ENCODE data around the gene CYFIP1.

Gene CYFIP1

GRCh38 chr15:22952796-22953579, 27.2 kb downstream of the CYFIP1 start:
- TF ChIP-seq POLR2A (IDR thresholded peaks at IDR 0.05; ENCODE audit: extremely low read depth, insufficient read length) (no peak), MYC (IDR thresholded peaks at IDR 0.05; ENCODE audit: low read depth, low read length) (no peak), CTCF (IDR thresholded peaks at IDR 0.05; ENCODE audit: low read depth, low read length) (no peak)
- TF ChIP-seq, protein P1, sequence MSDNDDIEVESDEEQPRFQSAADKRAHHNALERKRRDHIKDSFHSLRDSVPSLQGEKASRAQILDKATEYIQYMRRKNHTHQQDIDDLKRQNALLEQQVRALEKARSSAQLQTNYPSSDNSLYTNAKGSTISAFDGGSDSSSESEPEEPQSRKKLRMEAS (IDR thresholded peaks at IDR 0.05; ENCODE audit: low read depth, low read length) = no peak
- DNase-seq (ENCODE audit: low read depth) = no peak
- no peak overlapping the region for H3K4me3 ChIP-seq (ENCODE audit: low read depth, low read length)

DNA sequence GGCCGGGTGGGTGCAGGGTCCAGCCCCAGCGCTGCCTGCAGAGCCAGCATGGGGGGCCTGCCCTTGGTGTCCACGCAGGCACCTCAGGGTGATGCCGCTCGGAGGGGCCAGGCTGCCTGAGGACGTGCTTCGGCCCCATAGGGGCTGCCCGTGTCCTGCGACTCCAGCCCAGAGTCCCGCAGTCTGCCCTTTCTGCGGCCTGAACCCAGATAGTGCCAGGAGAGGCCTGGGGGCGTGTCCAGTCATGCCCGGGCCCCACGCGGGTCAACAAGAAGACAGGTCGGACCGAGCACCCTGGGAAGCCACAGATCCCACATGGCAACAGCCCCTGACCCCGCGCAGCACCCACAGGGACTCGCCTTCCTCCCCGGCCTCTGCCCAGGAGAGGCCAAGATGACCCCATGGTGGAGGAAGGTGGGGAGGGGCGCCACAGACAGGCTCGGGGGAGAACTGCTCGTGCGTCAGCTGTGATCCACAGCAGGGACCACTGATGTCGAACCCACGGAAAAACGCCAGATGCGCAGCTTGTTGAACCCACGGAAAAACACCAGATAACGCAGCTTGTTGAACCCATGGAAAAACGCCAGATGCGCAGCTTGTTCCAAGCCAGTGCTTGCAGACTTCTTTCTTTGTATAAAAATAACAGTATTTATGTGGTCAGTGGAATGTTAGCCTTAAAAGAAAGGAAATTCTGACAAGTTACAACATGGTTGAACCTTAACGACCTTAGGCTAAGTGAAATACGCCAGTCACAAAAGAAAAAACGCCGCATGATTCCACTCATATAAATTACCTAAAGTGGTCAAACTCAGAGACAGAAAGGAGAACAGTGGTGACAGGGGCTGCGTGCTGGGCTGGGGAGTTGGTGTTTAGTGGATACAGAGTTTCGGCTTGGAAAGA, 28.5 kb downstream of the CYFIP1 start:
- DNase-seq (ENCODE audit: low read depth) = no peak
- no peak overlapping the region for H3K4me3 ChIP-seq (ENCODE audit: low read depth, low read length)
- TF ChIP-seq POLR2A (IDR thresholded peaks at IDR 0.05; ENCODE audit: extremely low read depth, insufficient read length) = no peak
- no peak for TF ChIP-seq CTCF (IDR thresholded peaks at IDR 0.05; ENCODE audit: low read depth, low read length)
- TF ChIP-seq, protein P1 (IDR thresholded peaks at IDR 0.05; ENCODE audit: low read depth, low read length) = no peak
- TF ChIP-seq MYC (IDR thresholded peaks at IDR 0.05; ENCODE audit: low read depth, low read length) = no peak

DNA sequence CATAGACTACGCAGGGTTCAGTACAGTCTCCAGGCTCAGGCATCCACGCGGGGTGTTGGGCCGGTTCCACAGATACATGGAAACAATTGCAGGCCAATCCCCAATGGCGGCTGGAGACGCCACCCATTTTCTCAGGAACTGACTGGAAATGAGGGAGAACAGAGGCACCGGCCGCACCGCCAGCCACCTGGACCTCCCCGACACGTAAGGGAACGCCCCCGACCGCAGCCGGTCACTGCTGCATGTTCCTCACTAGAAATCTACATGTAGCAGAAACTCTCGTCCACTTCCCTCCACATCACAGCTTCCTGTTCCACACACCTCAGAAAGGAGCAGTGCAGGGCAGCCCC, 29.2 kb downstream of the CYFIP1 start:
- TF ChIP-seq, protein P1 (IDR thresholded peaks at IDR 0.05; ENCODE audit: low read depth, low read length) = no peak
- TF ChIP-seq CTCF (IDR thresholded peaks at IDR 0.05; ENCODE audit: low read depth, low read length) = no peak
- no peak for DNase-seq (ENCODE audit: low read depth)
- H3K4me3 ChIP-seq (ENCODE audit: low read depth, low read length) = no peak overlapping the region

GRCh38 chr15:22950256-22950990, 29.7 kb downstream of the CYFIP1 start:
- no peak for DNase-seq (ENCODE audit: low read depth)
- H3K4me3 ChIP-seq (ENCODE audit: low read depth, low read length) = no peak overlapping the region
- TF ChIP-seq, protein P1 (IDR thresholded peaks at IDR 0.05; ENCODE audit: low read depth, low read length) = no peak
- TF ChIP-seq POLR2A (IDR thresholded peaks at IDR 0.05; ENCODE audit: extremely low read depth, insufficient read length) (no peak), MYC (IDR thresholded peaks at IDR 0.05; ENCODE audit: low read depth, low read length) (no peak), CTCF (IDR thresholded peaks at IDR 0.05; ENCODE audit: low read depth, low read length) (no peak)

- TF ChIP-seq CTCF (IDR thresholded peaks at IDR 0.05; ENCODE audit: low read depth, low read length) = no peak
- TF ChIP-seq POLR2A (IDR thresholded peaks at IDR 0.05; ENCODE audit: extremely low read depth, insufficient read length) = no peak
- TF ChIP-seq, protein P1 (IDR thresholded peaks at IDR 0.05; ENCODE audit: low read depth, low read length) = peak; percentile 70
- TF ChIP-seq MYC (IDR thresholded peaks at IDR 0.05; ENCODE audit: low read depth, low read length) = peak; percentile 63
- DNase-seq (ENCODE audit: low read depth) = peak; percentile 90
- peak overlapping the region; percentile 52 for H3K4me3 ChIP-seq (ENCODE audit: low read depth, low read length)
These were observed 31.1 kb downstream of the CYFIP1 start for GRCh38 chr15:22949074-22949547.

All from NB4 (cell line).